Measurements from ENCODE around the gene MYO1E.
"Not testable (repeated sequence)": the region's sequence is repeated elsewhere in the genome, so short reads cannot be mapped to it uniquely, and the experiment has no call there.

DNA sequence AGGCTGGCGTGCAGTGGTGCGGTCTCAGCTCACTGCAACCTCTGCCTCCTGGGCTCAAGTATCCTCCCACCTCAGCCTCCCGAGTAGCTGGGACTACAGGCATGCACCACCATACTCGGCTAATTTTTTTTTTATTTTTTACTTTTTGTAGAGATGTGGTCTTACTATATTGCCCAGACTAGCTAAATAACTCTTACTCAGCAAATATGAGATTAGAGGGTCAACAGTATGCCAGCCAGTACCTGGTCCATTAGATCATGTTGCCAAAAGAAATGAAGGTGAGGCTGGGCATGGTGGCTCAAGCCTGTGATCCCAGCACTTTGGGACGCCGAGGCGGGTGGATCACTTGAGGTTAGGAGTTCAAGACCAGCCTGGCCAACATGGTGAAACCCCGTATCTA is 210.6 kb downstream of the MYO1E start:
- not testable (repeated sequence) for TF ChIP-seq YY1 (IDR thresholded peaks at IDR 0.05); CTCF (IDR thresholded peaks at IDR 0.05; ENCODE audit: low read depth, low read length, missing input control)
- TF ChIP-seq, protein P1, sequence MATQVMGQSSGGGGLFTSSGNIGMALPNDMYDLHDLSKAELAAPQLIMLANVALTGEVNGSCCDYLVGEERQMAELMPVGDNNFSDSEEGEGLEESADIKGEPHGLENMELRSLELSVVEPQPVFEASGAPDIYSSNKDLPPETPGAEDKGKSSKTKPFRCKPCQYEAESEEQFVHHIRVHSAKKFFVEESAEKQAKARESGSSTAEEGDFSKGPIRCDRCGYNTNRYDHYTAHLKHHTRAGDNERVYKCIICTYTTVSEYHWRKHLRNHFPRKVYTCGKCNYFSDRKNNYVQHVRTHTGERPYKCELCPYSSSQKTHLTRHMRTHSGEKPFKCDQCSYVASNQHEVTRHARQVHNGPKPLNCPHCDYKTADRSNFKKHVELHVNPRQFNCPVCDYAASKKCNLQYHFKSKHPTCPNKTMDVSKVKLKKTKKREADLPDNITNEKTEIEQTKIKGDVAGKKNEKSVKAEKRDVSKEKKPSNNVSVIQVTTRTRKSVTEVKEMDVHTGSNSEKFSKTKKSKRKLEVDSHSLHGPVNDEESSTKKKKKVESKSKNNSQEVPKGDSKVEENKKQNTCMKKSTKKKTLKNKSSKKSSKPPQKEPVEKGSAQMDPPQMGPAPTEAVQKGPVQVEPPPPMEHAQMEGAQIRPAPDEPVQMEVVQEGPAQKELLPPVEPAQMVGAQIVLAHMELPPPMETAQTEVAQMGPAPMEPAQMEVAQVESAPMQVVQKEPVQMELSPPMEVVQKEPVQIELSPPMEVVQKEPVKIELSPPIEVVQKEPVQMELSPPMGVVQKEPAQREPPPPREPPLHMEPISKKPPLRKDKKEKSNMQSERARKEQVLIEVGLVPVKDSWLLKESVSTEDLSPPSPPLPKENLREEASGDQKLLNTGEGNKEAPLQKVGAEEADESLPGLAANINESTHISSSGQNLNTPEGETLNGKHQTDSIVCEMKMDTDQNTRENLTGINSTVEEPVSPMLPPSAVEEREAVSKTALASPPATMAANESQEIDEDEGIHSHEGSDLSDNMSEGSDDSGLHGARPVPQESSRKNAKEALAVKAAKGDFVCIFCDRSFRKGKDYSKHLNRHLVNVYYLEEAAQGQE (IDR thresholded peaks at IDR 0.05): not testable (repeated sequence)

Measured in liver (tissue), 2 donors.